ENCODE measurements around the gene TUBD1.

TUBD1 gene

GRCh38 chr17:59814685-59815084 is 78.1 kb downstream of the TUBD1 start:
- no peak for DNase-seq

GRCh38 chr17:59814276-59814675 is 78.5 kb downstream of the TUBD1 start:
- no peak for DNase-seq

GRCh38 chr17:59812139-59812538 is 80.6 kb downstream of the TUBD1 start:
- no peak for DNase-seq

GRCh38 chr17:59811209-59811608 is 81.5 kb downstream of the TUBD1 start:
- no peak for DNase-seq

GRCh38 chr17:59810894-59811153 is 81.9 kb downstream of the TUBD1 start:
- no peak for DNase-seq

Measured in NK-92 treated with Interleukin-12 subunit alpha and Interleukin-12 subunit beta, amount 100 ng/mL, for 24 hours (cell line).